Skin epidermis (tissue), 12 donors: ENCODE data around the gene MBNL3.
"Not testable (repeated sequence)": the region's sequence is repeated elsewhere in the genome, so short reads cannot be mapped to it uniquely, and the experiment has no call there.

Experiments
- H3K27ac ChIP-seq, 21 experiments: fragments of 200-600 bp; sonication (generic) in 11 of 21; one replicate each; pipeline ENCODE4 v1.5.0; 2020; ENCODE audit warnings: mild to moderate bottlenecking in 3 of 21, inconsistent platforms in 2 of 21, moderate library complexity in 2 of 21
- H3K4me3 ChIP-seq, 7 experiments: fragments of 200-600 bp; sonication (generic) in 2 of 7; one replicate each; pipeline ENCODE4 v1.5.0; 2020; ENCODE audit warnings: inconsistent platforms in 2 of 7, mild to moderate bottlenecking in 2 of 7, moderate library complexity in 1 of 7

The MBNL3 gene

DNA sequence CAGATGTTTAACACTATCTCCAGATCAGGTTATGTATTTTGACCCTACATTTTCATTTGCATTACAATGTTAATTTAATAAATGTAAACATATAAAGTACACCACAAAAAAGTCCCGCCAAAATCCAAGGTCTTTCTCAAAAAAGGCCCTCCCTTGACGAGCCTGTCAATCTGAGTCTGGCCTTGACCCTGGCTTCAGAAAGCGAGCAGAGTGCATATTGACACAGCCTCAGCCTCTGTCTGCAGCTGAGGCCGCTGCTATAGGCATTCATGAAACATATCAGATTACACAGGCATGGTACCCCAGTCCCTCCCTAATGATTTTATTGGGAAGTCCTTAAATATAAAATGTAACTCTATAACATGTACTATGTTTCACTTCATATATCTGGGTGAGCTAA lies 6.2 kb downstream of the MBNL3 start:
- H3K4me3 ChIP-seq, result no peak overlapping the region
- no peak overlapping the region for H3K27ac ChIP-seq

DNA sequence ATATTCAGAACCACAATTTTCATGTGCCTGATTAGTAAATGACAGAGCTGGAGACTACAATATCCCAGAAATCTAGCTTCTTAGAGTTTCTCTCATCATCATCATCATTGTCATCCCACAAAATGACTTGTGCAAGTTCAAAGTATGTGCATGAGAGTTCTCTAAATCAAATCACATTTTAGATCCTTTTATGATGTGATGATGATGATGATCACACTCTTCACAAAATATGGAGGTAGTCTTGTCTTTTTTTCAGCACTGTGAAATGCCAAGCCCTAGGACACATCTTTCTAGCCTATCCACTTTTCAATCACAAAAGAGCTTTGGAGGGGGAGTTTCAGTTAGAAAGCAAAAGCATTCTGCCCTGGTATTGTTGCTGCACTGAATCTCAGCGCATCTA lies 7.4 kb downstream of the MBNL3 start:
- Histone ChIP-seq H3K27ac (peak overlapping the region in 14 of 21 experiments; percentile 9 to 84 (median 58)), H3K4me3 (no peak overlapping the region)

DNA sequence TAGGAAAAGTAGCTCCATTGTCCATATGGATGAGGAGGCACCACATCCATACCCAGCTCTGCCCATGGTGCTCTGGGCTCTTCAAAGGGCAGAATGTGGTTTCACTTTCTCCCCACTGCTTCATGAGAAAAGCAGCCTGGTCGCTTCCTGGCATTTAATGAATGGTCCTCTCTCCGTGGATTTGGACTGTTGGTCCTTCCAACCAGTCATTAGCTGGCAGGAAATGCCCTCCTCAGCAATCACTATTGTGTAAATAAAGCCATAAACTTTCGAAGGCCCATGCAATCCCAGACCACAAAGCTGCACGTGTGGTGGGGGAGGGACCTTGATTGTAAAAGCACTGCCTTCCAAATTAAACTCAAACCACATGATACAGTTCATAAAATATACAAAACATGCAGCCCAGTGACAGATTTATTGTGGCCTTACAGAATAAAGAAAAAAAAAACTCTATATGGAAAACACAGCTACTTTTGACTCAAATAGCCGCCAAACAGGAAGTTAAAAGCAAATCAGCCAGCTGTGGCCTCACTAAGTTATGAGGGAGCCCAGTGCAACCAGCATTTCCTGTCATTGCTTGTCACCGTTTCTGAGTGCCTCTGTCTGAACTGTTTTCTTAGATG lies 8.1 kb downstream of the MBNL3 start:
- H3K27ac ChIP-seq, result peak overlapping the region in 20 of 21 experiments; percentile 6 to 84 (median 58)

DNA sequence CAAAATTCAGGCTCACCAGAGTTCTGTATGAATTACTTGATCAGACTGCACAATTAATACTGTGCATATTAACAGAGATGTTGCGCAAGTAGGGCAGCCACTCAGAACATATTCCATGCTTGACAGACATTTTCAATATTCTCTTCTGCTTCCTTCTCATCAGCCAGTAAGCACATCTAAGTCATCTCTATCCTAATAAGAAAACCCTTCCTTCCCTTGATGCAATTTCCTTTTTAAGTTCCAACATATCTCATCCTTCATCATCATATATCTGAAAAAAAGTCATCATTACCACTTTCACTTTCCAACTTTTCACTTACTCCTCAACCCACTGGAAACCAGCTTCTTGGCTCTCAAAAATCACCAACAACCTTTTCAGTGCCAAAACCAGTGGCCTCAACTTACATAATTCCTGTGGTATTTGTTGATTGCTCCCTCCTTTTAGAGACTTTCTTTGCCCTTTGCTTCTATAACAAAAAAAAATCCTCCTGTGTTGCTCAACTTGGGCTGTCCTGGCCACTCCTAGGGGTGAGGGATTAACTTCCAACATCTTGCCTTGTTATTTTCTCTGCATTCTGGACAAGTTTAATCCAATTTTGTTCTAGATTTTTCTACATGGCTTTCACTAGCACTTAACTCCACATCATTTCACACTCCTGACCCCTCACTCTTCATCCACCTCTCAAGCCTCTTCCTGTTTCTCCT lies 14.1 kb downstream of the MBNL3 start:
- Histone ChIP-seq H3K27ac (no peak overlapping the region), H3K4me3 (no peak overlapping the region)

More for the DNA sequence above, 8.1 kb downstream of the MBNL3 start:
- peak overlapping the region in 4 of 7 experiments; percentile 11 to 22 (median 19) for H3K4me3 ChIP-seq

DNA sequence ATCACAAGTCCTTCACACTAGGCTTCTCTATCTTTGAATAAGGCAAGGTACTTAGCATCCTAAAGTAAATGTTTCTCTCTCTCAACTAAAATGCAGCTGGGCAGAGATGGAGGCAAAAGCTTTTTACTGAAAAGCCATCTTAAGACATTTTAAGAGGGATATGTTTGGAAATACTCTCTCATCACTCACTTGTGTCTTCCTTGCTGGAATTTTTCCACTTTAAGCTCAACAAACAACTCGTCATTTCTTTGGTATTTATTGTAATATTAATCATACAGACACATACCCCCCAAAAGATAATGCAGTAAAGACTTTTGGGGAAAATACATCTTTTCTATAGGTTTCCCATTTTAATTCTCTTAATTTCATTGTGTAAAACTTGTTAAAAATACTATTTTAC lies 16.4 kb downstream of the MBNL3 start:
- Histone ChIP-seq H3K27ac (no peak overlapping the region), H3K4me3 (no peak overlapping the region)

DNA sequence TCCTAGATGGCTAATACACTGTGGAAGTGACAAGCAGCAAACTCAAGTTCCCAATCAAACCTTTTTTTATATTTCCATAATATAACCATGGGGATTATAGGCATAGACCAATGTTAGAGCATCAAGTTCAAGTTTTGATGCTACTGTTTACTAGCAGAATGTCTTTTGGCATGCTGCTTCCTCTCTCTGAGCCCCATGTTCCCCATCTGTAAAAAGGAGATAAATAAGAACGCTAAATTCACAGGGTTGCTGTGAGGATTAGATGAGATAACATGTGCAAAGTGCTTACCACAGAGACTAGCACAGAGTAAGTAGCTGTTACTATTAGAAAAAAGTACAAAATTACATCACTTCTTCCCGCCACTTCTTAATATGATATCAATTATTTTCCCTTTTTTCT lies 18.0 kb downstream of the MBNL3 start:
- Histone ChIP-seq H3K27ac (no peak overlapping the region), H3K4me3 (no peak overlapping the region)

DNA sequence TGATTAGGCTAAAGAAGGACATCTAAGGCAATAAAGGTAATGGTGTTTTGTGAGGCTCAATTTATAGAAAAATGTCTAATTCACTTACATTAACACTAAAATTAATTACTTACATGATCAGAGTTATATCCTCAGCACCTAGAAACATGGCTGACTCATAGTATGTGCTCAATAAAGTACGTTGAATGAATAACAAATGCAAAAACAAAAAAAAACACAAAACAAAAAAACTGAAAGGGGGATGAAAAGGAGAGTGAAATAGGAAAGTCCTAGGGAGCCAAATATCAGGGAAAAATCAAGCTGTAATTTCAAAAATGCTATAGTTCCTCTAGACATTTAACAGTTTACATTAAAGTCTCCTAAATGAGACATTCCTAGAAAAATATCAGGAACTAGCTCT lies 18.7 kb downstream of the MBNL3 start:
- H3K4me3 ChIP-seq, result no peak overlapping the region
- no peak overlapping the region for H3K27ac ChIP-seq

DNA sequence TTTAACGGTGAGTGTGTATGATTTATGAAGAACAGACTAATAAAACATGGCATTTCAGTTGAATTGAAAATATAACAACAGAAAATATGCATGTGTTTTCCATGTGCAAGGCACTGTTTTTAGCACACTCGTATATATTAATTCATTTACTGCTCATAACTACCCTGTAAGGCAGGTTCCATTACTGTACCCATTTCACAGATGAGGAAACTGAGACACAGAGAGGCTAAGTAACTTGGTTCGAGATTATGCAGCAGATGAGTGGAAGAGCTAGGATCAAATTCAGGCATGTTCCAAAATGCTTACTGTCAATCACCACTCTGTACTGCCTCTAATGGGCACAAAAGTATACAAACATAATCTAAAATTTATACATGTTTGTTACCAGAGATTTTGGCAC lies 20.4 kb downstream of the MBNL3 start:
- Histone ChIP-seq H3K27ac (no peak overlapping the region), H3K4me3 (no peak overlapping the region)

DNA sequence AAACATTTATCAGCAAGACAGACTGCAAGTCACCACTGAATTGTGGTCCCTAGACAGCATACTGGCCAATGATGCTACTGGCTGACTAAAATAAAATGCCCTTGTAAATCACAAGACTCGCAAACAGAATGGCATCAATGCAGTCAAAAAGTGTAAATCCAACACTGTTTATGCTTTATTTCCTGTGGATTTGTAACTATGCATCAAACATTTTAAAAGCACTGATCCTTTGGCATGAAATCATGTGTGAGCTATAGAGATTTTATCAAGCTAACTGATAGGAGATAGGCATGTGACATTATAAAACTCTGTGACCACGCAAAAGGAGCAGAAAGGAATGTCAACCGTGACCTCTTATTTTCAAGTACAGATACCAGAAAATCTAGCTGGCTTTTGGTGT lies 20.8 kb downstream of the MBNL3 start:
- no peak overlapping the region for H3K27ac ChIP-seq
- no peak overlapping the region for H3K4me3 ChIP-seq

DNA sequence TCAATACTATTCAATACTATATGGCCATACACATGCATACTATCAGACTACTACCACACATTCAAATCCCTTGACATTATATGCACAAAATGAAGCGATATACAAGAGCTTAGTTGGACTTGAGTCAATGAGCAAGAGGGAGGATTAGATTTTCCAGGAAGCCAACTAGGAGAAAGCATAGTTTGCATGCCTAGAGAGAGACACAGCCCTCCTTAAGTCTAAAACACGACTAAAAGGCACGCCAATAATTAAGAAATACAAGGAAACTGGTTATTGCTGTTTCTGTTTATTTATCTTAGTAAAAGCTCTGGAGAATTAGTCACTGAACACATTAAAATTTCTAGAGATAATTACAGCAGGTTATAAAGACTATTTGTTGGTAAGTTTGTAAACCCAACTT lies 21.8 kb downstream of the MBNL3 start:
- Histone ChIP-seq H3K27ac (no peak overlapping the region), H3K4me3 (no peak overlapping the region)

DNA sequence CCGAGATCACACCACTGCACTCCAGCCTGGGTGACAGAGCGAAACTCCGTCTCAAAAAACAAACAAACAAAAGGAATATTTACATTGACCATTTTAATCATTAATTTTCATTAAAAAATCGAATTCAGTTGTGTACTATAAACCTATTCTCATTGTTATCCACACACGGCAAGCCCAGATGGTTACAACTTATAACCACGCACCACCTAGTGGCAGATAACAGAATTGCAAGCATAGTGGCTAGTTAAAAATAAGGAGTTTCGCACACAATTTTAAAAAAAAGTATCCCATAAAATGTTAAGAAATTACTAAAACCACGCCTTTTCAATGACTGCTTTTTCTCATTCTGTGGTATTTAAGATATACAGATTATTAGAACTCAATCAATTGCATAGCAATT lies 25.4 kb downstream of the MBNL3 start:
- Histone ChIP-seq H3K4me3 (no peak overlapping the region), H3K27ac (no peak overlapping the region)

DNA sequence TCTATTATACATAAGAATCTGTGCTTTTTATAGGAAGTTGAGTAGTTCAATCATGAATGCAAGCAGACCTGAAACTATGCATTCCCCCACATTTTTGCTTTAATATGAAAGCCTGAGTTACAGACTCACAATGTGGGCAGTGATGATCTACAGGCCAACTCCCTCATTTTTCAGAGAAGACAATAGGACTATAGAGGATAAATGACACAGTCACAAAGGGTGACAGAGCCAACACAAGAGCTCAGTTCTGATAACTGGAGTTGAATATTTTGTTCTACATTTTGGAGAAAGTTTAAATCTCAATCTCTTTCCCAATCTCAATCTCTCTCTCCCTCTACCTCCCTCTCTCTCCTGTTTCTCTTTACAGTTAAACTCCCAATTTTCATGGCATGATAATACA lies 27.0 kb downstream of the MBNL3 start:
- Histone ChIP-seq H3K4me3 (no peak overlapping the region), H3K27ac (no peak overlapping the region)

DNA sequence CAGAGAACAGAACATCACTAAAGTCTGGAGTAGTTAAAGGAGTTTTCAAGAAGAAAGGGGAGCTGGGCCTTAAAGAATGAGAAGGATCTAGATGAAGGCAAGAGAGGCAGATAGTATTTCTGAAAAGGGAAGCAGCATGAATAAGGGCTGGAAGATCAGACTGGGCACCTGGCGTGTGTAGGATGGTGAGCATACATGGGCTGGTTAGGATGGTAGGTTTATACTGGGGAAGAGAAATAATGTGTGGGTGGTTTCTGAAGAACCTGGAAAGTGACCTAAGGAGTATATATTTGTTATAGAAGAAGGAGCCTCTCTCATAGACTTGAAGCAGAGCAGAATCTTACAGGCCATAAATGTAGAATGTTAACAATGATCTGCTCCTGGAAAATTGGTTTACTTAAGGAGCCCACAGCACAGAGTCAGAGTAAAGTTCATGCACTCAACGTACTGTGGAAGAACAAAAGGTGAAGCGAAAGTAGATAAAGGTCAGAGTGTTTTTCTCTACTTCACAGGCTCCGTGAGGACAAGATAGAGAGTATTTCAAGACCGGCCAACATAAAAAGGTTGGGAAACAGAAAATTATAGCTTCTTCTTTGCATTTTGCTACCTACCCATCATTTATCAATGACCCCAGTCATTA lies 35.8 kb downstream of the MBNL3 start:
- no peak overlapping the region for H3K27ac ChIP-seq
- no peak overlapping the region for H3K4me3 ChIP-seq

DNA sequence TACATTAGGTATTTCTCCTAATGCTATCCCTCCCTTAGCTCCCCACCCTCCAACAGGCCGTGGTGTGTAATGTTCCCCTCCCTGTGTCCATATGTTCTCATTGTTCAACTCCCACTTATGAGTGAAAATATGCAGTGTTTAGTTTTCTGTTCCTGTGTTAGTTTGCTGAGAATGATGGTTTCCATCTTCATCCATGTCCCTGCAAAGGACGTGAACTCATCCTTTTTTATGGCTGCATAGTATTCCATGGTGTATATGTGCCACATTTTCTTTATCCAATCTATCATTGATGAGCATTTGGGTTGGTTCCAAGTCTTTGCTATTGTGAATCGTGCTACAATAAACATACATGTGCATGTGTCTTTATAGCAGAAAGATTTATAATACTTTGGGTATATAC lies 42.9 kb downstream of the MBNL3 start:
- H3K27ac ChIP-seq, H3K4me3 ChIP-seq: not testable (repeated sequence)

DNA sequence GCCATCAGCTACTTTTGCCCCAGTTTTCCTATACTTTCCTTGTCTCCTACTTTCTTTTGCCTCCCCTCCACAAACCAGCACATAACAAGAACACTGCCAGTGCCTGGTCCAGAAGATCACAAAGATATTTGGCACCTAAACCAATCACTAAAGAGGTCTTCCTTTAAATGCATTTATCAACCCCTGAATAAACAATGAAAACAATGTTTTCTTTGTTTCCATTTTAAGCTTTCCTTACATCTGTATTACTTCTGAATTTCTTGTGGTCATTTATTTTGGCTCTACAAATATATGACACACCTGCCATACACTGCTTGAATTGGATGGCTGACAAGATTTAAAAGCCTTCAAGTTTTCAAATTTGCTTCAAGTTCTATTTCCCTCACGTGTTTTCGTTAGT lies 43.9 kb downstream of the MBNL3 start:
- H3K27ac ChIP-seq, result no peak overlapping the region
- H3K4me3 ChIP-seq, result no peak overlapping the region

DNA sequence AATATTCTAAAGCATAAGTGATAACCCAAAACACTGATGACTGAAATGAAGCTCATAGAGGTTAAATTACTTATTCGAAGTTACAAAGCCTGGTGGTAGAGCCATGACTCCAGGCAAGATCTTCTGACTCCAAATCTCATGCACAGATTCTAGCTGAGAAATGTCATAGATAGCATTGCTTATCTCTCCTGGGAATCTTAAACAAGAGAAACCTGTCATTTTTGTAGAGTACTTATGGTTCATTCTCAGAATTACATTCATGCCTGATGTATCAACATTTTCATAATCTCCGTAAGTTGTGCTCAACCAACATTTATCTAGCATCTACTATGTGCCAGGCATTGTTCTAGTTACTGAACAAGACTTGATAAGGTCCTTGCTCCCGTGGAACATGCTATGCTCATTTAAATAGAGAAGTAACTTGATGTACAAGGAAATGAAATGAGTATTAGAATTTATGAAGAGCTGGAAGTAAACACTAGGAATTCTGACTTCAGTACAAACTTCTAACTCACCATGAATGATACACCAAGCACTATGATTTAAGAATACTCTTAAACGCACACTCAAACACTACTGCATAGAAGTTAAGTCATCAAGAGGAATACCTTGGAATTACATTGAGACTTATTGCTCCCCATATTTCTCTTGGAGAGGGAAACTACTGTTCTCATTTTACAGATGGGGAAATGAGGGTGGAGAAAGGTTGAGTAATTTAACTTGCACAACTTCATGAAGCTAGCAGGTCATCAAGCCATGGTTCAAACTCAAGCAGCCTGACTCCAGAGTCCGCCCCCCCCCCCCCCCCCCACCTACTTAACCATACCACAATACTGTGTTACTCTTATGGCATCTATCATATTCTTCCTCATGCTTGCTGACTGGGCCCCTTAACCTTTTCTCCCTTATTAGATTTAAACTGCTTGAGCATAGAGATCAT lies 45.4 kb downstream of the MBNL3 start:
- H3K4me3 ChIP-seq, result no peak overlapping the region
- no peak overlapping the region for H3K27ac ChIP-seq

DNA sequence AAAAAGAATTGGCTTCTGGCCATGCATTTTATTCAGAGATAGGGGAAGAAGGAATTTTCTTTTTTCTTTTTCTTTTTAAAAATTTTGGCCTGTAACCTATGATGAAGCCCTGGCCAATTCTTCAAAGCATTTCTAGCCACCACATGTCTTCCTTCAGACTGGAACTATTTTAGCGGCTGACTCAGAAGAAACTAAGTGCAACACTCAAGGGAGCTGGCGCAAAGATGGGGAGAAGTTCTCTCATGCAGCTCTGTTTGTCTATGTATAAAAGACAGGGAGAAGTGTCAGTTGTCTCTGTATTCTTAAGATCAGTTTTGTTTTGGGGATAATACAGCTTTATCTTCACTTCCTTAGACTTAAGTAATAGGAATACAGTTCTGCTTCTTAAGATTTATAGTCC lies 46.1 kb downstream of the MBNL3 start:
- no peak overlapping the region for H3K27ac ChIP-seq

DNA sequence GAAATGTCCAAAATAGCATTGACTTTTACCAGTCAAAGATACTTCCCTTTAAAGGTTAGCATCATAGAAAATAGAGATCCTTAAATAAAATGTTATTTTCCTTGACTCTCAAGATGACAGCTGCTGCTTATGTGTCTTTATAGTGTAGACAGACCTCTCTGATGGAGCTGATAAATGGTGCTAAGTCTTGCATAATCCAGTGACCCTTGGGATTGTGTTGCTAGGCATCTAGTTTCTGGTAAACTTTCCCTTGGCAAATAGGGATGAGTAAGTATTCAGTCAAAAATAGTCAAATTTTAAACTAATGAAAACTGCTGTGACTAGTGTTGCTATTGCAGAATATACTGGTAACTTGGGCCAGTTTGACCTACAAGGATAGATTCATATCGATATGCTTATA lies 53.6 kb downstream of the MBNL3 start:
- Histone ChIP-seq H3K27ac (no peak overlapping the region), H3K4me3 (no peak overlapping the region)

More for the DNA sequence above, 46.1 kb downstream of the MBNL3 start:
- no peak overlapping the region for H3K4me3 ChIP-seq

DNA sequence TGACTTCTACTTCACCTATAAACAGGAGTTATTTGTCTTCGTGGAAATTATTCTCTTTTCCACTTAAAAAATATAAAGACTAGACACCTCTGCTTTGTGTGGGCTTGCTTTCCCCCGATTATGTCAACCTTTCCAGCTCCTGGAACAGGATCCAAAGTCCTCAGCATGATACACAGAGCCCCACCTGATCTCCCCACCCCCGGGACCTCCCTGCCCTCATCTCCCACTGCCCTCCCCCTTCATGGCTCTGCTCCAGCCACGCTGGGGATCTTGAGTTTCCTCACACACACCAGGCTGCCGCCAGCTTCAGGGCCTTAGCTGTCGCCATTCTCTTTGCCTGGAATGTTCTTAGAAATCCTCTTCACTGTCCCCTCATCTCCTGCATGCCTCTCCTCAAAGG lies 55.3 kb downstream of the MBNL3 start:
- H3K4me3 ChIP-seq, result no peak overlapping the region
- no peak overlapping the region for H3K27ac ChIP-seq

DNA sequence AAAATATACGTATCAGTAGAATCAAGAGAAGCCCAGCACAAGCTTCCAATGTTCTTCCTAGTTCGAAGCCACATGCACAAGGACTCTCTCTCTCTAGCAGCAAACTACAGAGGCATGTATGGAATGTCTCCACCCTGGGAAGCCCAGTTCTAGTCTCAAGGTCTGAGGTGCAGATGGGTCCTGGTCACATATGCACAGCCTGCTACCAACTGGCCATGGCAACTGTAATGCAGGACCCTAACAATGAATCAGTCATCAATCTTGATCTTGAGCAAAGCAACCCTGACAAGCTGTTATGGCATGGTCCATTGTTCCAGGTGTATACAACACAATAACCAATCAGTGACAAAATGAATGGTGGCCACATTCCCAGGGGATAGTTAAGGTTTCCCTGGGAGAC lies 55.8 kb downstream of the MBNL3 start:
- Histone ChIP-seq H3K4me3 (no peak overlapping the region), H3K27ac (no peak overlapping the region)
